ENCODE measurements around the gene ZBTB16. TPM values are rescaled to one million over a fixed set of nuclear protein-coding genes. Genes with fewer than 3 reads are reported as not detected.

ZBTB16 gene
- polyA plus RNA-seq, 1 donor (not counting 4 experiments of a cell fraction or from before 2014, with no cell fraction given), result 0.18 TPM

- Histone ChIP-seq H3K27ac (ENCODE audit: control insufficient read depth, insufficient read depth, low read length) (no peak overlapping the region), H3K4me1 (ENCODE audit: control insufficient read depth, extremely low read depth, insufficient read depth, low read length) (no peaks in the 10 kb centered on the region), H3K9me1 (ENCODE audit: control insufficient read depth, extremely low read depth, insufficient read depth, low read length) (no peaks in the 10 kb centered on the region), H4K20me1 (ENCODE audit: control insufficient read depth, extremely low read depth, insufficient read depth, low read length) (no peaks in the 10 kb centered on the region), H2AFZ (ENCODE audit: control insufficient read depth, low read length) (no peak overlapping the region), H3K36me3 (ENCODE audit: control insufficient read depth in 2 of 2, extremely low read depth in 1 of 2, insufficient read depth in 2 of 2, low read length in 2 of 2) (no peaks in the 10 kb centered on the region), H3K4me3 (ENCODE audit: control insufficient read depth in 2 of 3, extremely low read depth in 1 of 3, insufficient read depth in 2 of 3, low read depth in 1 of 3, low read length in 3 of 3) (no peak overlapping the region), H3K9me3 (ENCODE audit: control insufficient read depth, low read depth, low read length) (no peaks in the 10 kb centered on the region), H3K4me2 (ENCODE audit: control insufficient read depth, extremely low read depth, insufficient read depth, low read depth, low read length) (no peak overlapping the region), H3K9ac (ENCODE audit: control insufficient read depth, extremely low read depth, insufficient read depth, low read length) (no peak overlapping the region), H3K27me3 (ENCODE audit: control insufficient read depth, extremely low read depth, insufficient read depth, low read length) (peaks cover 11% of the 10 kb centered on the region), H3K79me2 (ENCODE audit: control insufficient read depth, insufficient read depth, low read length) (no peaks in the 10 kb centered on the region)
- FAIRE-seq, result no peak
- DNase-seq (ENCODE audit: low read depth, low spot score), result no peak
- dilution Hi-C loops (cut with MboI; ENCODE audit: extremely low pct_ligation_motif_present, low sequenced_read_pairs), result no loop called here
- TF ChIP-seq CTCF (optimal IDR thresholded peaks at IDR 0.05 in 1 of 3, IDR thresholded peaks at IDR 0.05 in 1 of 3, conservative IDR thresholded peaks at IDR 0.05 in 1 of 3; ENCODE audit: extremely low read depth in 1 of 3, insufficient read depth in 2 of 3, low read length in 3 of 3) (no peak), EZH2 (IDR thresholded peaks at IDR 0.05; ENCODE audit: low read length) (no peak)
Observed at GRCh38 chr11:114194702-114195101, 135.2 kb downstream of the ZBTB16 start.

- no peak overlapping the region for H3K27ac ChIP-seq (ENCODE audit: control insufficient read depth, insufficient read depth, low read length)
Observed at GRCh38 chr11:114195151-114195550, 135.6 kb downstream of the ZBTB16 start.

More at GRCh38 chr11:114195151-114195550, 135.6 kb downstream of the ZBTB16 start:
- H3K9ac ChIP-seq (ENCODE audit: control insufficient read depth, extremely low read depth, insufficient read depth, low read length), result no peak overlapping the region
- H3K4me2 ChIP-seq (ENCODE audit: control insufficient read depth, extremely low read depth, insufficient read depth, low read depth, low read length), result no peak overlapping the region
- H3K9me1 ChIP-seq (ENCODE audit: control insufficient read depth, extremely low read depth, insufficient read depth, low read length), result no peaks in the 10 kb centered on the region
- TF ChIP-seq EZH2 (IDR thresholded peaks at IDR 0.05; ENCODE audit: low read length) (no peak), CTCF (optimal IDR thresholded peaks at IDR 0.05 in 1 of 3, IDR thresholded peaks at IDR 0.05 in 1 of 3, conservative IDR thresholded peaks at IDR 0.05 in 1 of 3; ENCODE audit: extremely low read depth in 1 of 3, insufficient read depth in 2 of 3, low read length in 3 of 3) (no peak)
- dilution Hi-C loops (cut with MboI; ENCODE audit: extremely low pct_ligation_motif_present, low sequenced_read_pairs), result no loop called here
- DNase-seq (ENCODE audit: low read depth, low spot score) (no peak), FAIRE-seq (no peak)
- no peak overlapping the region for H2AFZ ChIP-seq (ENCODE audit: control insufficient read depth, low read length)
- peaks cover 11% of the 10 kb centered on the region for H3K27me3 ChIP-seq (ENCODE audit: control insufficient read depth, extremely low read depth, insufficient read depth, low read length)
- no peaks in the 10 kb centered on the region for H3K4me1 ChIP-seq (ENCODE audit: control insufficient read depth, extremely low read depth, insufficient read depth, low read length)
- no peaks in the 10 kb centered on the region for H3K79me2 ChIP-seq (ENCODE audit: control insufficient read depth, insufficient read depth, low read length)
- H3K36me3 ChIP-seq (ENCODE audit: control insufficient read depth in 2 of 2, extremely low read depth in 1 of 2, insufficient read depth in 2 of 2, low read length in 2 of 2), result no peaks in the 10 kb centered on the region
- H4K20me1 ChIP-seq (ENCODE audit: control insufficient read depth, extremely low read depth, insufficient read depth, low read length), result no peaks in the 10 kb centered on the region
- H3K9me3 ChIP-seq (ENCODE audit: control insufficient read depth, low read depth, low read length), result no peaks in the 10 kb centered on the region
- H3K4me3 ChIP-seq (ENCODE audit: control insufficient read depth in 2 of 3, extremely low read depth in 1 of 3, insufficient read depth in 2 of 3, low read depth in 1 of 3, low read length in 3 of 3), result no peak overlapping the region
